Neural progenitor cell (in vitro differentiated cells): Measurements from ENCODE around the gene MESP2. TPM values are rescaled to one million over a fixed set of nuclear protein-coding genes. Genes with fewer than 3 reads are reported as not detected.

Source experiments
- DNase-seq: peaks from one replicate; pipeline ENCODE4 v3.0.0-alpha.2; 2016; ENCODE audit warnings: low spot score
- H2AFZ ChIP-seq: fragments of 200-600 bp; sonication (generic); replicated peaks from 2 replicates; pipeline ENCODE4 v1.6.1; 2016; ENCODE audit warnings: antibody characterized with exemption
- H3F3A ChIP-seq: fragments of 200-600 bp; sonication (generic); 2 replicates; pipeline ENCODE4 v1.6.1; 2016; ENCODE audit warnings: antibody characterized with exemption, low read depth
- H3K27ac ChIP-seq: fragments of 200-600 bp; sonication (generic); 2 replicates; pipeline ENCODE4 v1.5.1; 2016; ENCODE audit warnings: mild to moderate bottlenecking
- H3K27me3 ChIP-seq: fragments of 200-600 bp; sonication (generic); 2 replicates; pipeline ENCODE4 v1.6.1; 2016; ENCODE audit warnings: mild to moderate bottlenecking, moderate library complexity
- H3K36me3 ChIP-seq: fragments of 200-600 bp; sonication (generic); 2 replicates; pipeline ENCODE4 v1.5.1; 2016
- H3K4me1 ChIP-seq: fragments of 200-600 bp; sonication (generic); 2 replicates; pipeline ENCODE4 v1.6.1; 2016; ENCODE audit warnings: mixed run types
- H3K4me2 ChIP-seq: fragments of 200-600 bp; sonication (generic); 2 replicates; pipeline ENCODE4 v1.6.1; 2016
- H3K4me3 ChIP-seq: fragments of 200-600 bp; sonication (generic); 2 replicates; pipeline ENCODE4 v1.5.1; 2016
- H3K79me2 ChIP-seq: fragments of 200-600 bp; sonication (generic); 2 replicates; pipeline ENCODE4 v1.6.1; 2016; ENCODE audit warnings: low read depth
- H3K9ac ChIP-seq: fragments of 200-600 bp; sonication (generic); 2 replicates; pipeline ENCODE4 v1.6.1; 2016
- H3K9me3 ChIP-seq: fragments of 200-600 bp; sonication (generic); 2 replicates; pipeline ENCODE4 v1.5.1; 2016; ENCODE audit warnings: low read depth
- H4K20me1 ChIP-seq: fragments of 200-600 bp; sonication (generic); 2 replicates; pipeline ENCODE4 v1.6.1; 2016; ENCODE audit warnings: low read depth
- H3K27ac Mint-ChIP-seq: 3 replicates; pipeline ENCODE4 v1.8.0; 2021; ENCODE audit warnings: mixed read lengths
- H3K27me3 Mint-ChIP-seq: 2 replicates; pipeline ENCODE4 v1.8.0; 2022; ENCODE audit warnings: low read depth, mild to moderate bottlenecking, inconsistent platforms, moderate library complexity, mixed read lengths; ENCODE audit not compliant: insufficient read depth
- H3K36me3 Mint-ChIP-seq: 3 replicates; pipeline ENCODE4 v1.8.0; 2021; ENCODE audit warnings: mixed read lengths
- H3K4me1 Mint-ChIP-seq: 3 replicates; pipeline ENCODE4 v1.8.0; 2021; ENCODE audit warnings: mixed read lengths
- H3K4me3 Mint-ChIP-seq: 3 replicates; pipeline ENCODE4 v1.8.0; 2021; ENCODE audit warnings: mild to moderate bottlenecking, moderate library complexity, mixed read lengths
- H3K9me3 Mint-ChIP-seq: 3 replicates; pipeline ENCODE4 v1.8.0; 2020; ENCODE audit warnings: mixed read lengths
- EZH2 ChIP-seq: fragments of 200-600 bp; sonication (generic); IDR thresholded peaks from 2 replicates; pipeline ENCODE4 v1.6.1; 2017; ENCODE audit warnings: antibody characterized with exemption, mild to moderate bottlenecking, moderate library complexity
- EZH2phosphoT487 ChIP-seq: fragments of 200-600 bp; sonication (generic); IDR thresholded peaks from 2 replicates; pipeline ENCODE4 v1.6.1; 2017; ENCODE audit warnings: antibody characterized with exemption
- total RNA-seq: library from RNA; depleted of rRNA; stranded (reverse); fragments of >200 nt; gene quantifications from 2 replicates; pipeline ENCODE4 v1.2.3, GENCODE V29; 2015; ENCODE audit warnings: low replicate concordance
- TF ChIP-seq, protein P1 (sequence below): fragments of 200-600 bp; sonication (generic); IDR thresholded peaks from 2 replicates; pipeline ENCODE4 v1.5.1; 2017; ENCODE audit warnings: antibody characterized with exemption, mild to moderate bottlenecking

Gene MESP2
- total RNA-seq, 1 donor from 2014 or later: not detected

GRCh38 chr15:89777782-89778380, 1.7 kb downstream of the MESP2 start:
- TF ChIP-seq EZH2phosphoT487: no peak
- TF ChIP-seq, protein P1, sequence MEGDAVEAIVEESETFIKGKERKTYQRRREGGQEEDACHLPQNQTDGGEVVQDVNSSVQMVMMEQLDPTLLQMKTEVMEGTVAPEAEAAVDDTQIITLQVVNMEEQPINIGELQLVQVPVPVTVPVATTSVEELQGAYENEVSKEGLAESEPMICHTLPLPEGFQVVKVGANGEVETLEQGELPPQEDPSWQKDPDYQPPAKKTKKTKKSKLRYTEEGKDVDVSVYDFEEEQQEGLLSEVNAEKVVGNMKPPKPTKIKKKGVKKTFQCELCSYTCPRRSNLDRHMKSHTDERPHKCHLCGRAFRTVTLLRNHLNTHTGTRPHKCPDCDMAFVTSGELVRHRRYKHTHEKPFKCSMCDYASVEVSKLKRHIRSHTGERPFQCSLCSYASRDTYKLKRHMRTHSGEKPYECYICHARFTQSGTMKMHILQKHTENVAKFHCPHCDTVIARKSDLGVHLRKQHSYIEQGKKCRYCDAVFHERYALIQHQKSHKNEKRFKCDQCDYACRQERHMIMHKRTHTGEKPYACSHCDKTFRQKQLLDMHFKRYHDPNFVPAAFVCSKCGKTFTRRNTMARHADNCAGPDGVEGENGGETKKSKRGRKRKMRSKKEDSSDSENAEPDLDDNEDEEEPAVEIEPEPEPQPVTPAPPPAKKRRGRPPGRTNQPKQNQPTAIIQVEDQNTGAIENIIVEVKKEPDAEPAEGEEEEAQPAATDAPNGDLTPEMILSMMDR: no peak
- TF ChIP-seq EZH2: no peak
- H3K4me3 Mint-ChIP-seq: peak overlapping the region; percentile 18
- H3K9me3 Mint-ChIP-seq: no peaks in the 10 kb centered on the region
- H3K4me2 ChIP-seq: no peak overlapping the region
- H3K36me3 Mint-ChIP-seq: no peaks in the 10 kb centered on the region
- no peak overlapping the region for H2AFZ ChIP-seq
- peaks cover 48% of the 10 kb centered on the region for H3K27me3 ChIP-seq
- no peaks in the 10 kb centered on the region for H3K9me3 ChIP-seq
- H3K4me1 ChIP-seq: no peaks in the 10 kb centered on the region
- H3K79me2 ChIP-seq: no peaks in the 10 kb centered on the region
- H3K4me1 Mint-ChIP-seq: peaks cover 9% of the 10 kb centered on the region
- no peak overlapping the region for H3K9ac ChIP-seq
- no peaks in the 10 kb centered on the region for H3K36me3 ChIP-seq
- H3K27me3 Mint-ChIP-seq: peaks cover 10% of the 10 kb centered on the region
- H3K4me3 ChIP-seq: no peak overlapping the region
- no peaks in the 10 kb centered on the region for H4K20me1 ChIP-seq
- no peaks in the 10 kb centered on the region for H3F3A ChIP-seq
- DNase-seq: no peak
- H3K27ac ChIP-seq: no peak overlapping the region
- no peak overlapping the region for H3K27ac Mint-ChIP-seq

DNA sequence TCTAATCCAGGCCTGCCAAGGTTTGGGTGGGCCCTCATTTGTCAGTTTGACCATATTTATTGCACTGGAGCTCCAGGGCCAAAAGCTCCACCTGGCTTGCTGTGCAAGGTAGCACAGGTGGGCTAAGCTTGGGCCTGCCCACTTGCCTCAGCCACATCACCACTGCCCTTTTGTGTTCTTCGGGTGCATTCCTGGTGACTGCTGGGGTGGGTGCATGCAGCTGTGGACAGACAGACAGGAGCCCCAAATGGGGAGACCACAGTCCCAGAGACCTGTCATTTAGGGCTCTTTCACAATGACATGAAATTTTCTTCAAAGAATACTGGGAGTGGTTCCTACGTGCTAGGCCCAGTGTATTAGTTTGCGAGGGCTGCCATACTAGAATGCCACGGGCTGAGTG, 2.7 kb downstream of the MESP2 start:
- H3K27ac ChIP-seq: no peak overlapping the region
- H4K20me1 ChIP-seq: no peaks in the 10 kb centered on the region
- peaks cover 48% of the 10 kb centered on the region for H3K27me3 ChIP-seq
- no peak overlapping the region for H3K4me2 ChIP-seq
- TF ChIP-seq, protein P1: no peak
- TF ChIP-seq EZH2phosphoT487 (no peak), EZH2 (no peak)
- H3K27me3 Mint-ChIP-seq: peaks cover 12% of the 10 kb centered on the region
- H2AFZ ChIP-seq: no peak overlapping the region
- no peak overlapping the region for H3K9ac ChIP-seq
- H3F3A ChIP-seq: no peaks in the 10 kb centered on the region
- H3K4me1 ChIP-seq: no peaks in the 10 kb centered on the region
- H3K27ac Mint-ChIP-seq: no peak overlapping the region
- no peak for DNase-seq
- H3K36me3 Mint-ChIP-seq: no peaks in the 10 kb centered on the region
- no peak overlapping the region for H3K4me3 Mint-ChIP-seq
- H3K79me2 ChIP-seq: no peaks in the 10 kb centered on the region
- H3K9me3 Mint-ChIP-seq: peaks cover 4% of the 10 kb centered on the region
- no peaks in the 10 kb centered on the region for H3K9me3 ChIP-seq
- H3K4me1 Mint-ChIP-seq: peaks cover 13% of the 10 kb centered on the region
- H3K36me3 ChIP-seq: no peaks in the 10 kb centered on the region
- H3K4me3 ChIP-seq: no peak overlapping the region

- Histone ChIP-seq H3K9ac (no peak overlapping the region), H4K20me1 (no peaks in the 10 kb centered on the region), H3F3A (no peaks in the 10 kb centered on the region), H3K9me3 (no peaks in the 10 kb centered on the region), H3K79me2 (no peaks in the 10 kb centered on the region), H3K4me1 (no peaks in the 10 kb centered on the region), H3K4me3 (no peak overlapping the region), H3K4me2 (no peak overlapping the region), H3K27me3 (peaks cover 33% of the 10 kb centered on the region), H2AFZ (no peak overlapping the region), H3K27ac (no peak overlapping the region), H3K36me3 (no peaks in the 10 kb centered on the region)
- TF ChIP-seq EZH2phosphoT487 (no peak), EZH2 (no peak)
- TF ChIP-seq, protein P1: no peak
- peaks cover 6% of the 10 kb centered on the region for H3K4me1 Mint-ChIP-seq
- H3K9me3 Mint-ChIP-seq: peaks cover 4% of the 10 kb centered on the region
- no peak for DNase-seq
- H3K36me3 Mint-ChIP-seq: no peaks in the 10 kb centered on the region
- peaks cover 8% of the 10 kb centered on the region for H3K27me3 Mint-ChIP-seq
- no peak overlapping the region for H3K4me3 Mint-ChIP-seq
- no peak overlapping the region for H3K27ac Mint-ChIP-seq
Observed at GRCh38 chr15:89780601-89781000, 4.5 kb downstream of the MESP2 start.
